HCT116 (cell line): Measurements from ENCODE around the gene TNRC6A.

Experiments
- EZH2phosphoT487 ChIP-seq: fragments of 200-600 bp; IDR thresholded peaks from 2 replicates; pipeline ENCODE4 v1.6.1; 2018; ENCODE audit warnings: antibody characterized with exemption, borderline replicate concordance
- POLR2A ChIP-seq: IDR thresholded peaks from 2 replicates; pipeline ENCODE4 v1.7.0; 2011; ENCODE audit warnings: borderline replicate concordance; ENCODE audit not compliant: insufficient read depth, insufficient read length; ENCODE audit errors: extremely low read depth
- POLR2AphosphoS5 ChIP-seq: IDR thresholded peaks from 2 replicates; pipeline ENCODE4 v1.6.1; 2011; ENCODE audit warnings: mild to moderate bottlenecking, low read depth, low read length, moderate library complexity
- RAD21 ChIP-seq: IDR thresholded peaks from 2 replicates; pipeline ENCODE4 v1.6.1; 2012; ENCODE audit warnings: low read depth, mild to moderate bottlenecking
- TF ChIP-seq, protein P1 (sequence below), 3 experiments: fragments of 200-600 bp in 1 of 3; sonication (generic) in 1 of 3; IDR thresholded peaks in 2 of 3; conservative IDR thresholded peaks in 1 of 3; 2 replicates each; pipeline ENCODE4 v1.5.1; 2012 to 2017; ENCODE audit warnings: low read depth in 2 of 3, low read length in 2 of 3, antibody characterized with exemption in 1 of 3, borderline replicate concordance in 1 of 3, control low read depth in 1 of 3, mild to moderate bottlenecking in 1 of 3, mixed read lengths in 1 of 3, mixed run types in 1 of 3, moderate library complexity in 1 of 3; ENCODE audit not compliant: insufficient read depth in 1 of 3
- TF ChIP-seq, protein P2 (sequence below): IDR thresholded peaks from 2 replicates; pipeline ENCODE4 v1.6.1; 2012
- TF ChIP-seq, protein P3 (sequence below): IDR thresholded peaks from 2 replicates; pipeline ENCODE4 v1.6.1; 2012; ENCODE audit warnings: low read depth

DNA sequence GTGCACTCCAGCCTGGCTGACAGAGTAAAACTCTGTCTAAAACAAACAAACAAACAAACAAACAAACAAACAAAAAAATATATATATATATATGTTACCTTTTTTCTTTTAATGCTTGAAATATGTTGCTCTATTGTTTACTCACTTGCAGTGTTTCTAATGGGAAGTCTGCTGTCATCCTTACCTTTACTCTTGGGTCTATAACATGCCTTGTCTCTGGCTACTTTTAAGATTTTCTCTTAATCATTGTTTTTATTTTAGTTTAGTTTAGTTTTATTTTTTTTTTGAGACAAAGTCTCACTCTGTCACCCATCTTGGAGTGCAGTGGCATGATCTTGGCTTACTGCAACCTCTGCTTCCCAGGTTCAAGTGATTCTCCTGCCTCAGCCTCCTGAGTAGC is 16.1 kb upstream of the TNRC6A start:
- TF ChIP-seq, protein P1, sequence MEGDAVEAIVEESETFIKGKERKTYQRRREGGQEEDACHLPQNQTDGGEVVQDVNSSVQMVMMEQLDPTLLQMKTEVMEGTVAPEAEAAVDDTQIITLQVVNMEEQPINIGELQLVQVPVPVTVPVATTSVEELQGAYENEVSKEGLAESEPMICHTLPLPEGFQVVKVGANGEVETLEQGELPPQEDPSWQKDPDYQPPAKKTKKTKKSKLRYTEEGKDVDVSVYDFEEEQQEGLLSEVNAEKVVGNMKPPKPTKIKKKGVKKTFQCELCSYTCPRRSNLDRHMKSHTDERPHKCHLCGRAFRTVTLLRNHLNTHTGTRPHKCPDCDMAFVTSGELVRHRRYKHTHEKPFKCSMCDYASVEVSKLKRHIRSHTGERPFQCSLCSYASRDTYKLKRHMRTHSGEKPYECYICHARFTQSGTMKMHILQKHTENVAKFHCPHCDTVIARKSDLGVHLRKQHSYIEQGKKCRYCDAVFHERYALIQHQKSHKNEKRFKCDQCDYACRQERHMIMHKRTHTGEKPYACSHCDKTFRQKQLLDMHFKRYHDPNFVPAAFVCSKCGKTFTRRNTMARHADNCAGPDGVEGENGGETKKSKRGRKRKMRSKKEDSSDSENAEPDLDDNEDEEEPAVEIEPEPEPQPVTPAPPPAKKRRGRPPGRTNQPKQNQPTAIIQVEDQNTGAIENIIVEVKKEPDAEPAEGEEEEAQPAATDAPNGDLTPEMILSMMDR (IDR thresholded peaks at IDR 0.05 in 2 of 3, conservative IDR thresholded peaks at IDR 0.05 in 1 of 3; ENCODE audit: borderline replicate concordance in 1 of 3, insufficient read depth in 1 of 3, low read depth in 2 of 3, low read length in 2 of 3) = no peak
- TF ChIP-seq POLR2AphosphoS5 (no peak), RAD21 (no peak), POLR2A (no peak), EZH2phosphoT487 (no peak)
- TF ChIP-seq, protein P2, sequence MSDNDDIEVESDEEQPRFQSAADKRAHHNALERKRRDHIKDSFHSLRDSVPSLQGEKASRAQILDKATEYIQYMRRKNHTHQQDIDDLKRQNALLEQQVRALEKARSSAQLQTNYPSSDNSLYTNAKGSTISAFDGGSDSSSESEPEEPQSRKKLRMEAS = no peak
- TF ChIP-seq, protein P3, sequence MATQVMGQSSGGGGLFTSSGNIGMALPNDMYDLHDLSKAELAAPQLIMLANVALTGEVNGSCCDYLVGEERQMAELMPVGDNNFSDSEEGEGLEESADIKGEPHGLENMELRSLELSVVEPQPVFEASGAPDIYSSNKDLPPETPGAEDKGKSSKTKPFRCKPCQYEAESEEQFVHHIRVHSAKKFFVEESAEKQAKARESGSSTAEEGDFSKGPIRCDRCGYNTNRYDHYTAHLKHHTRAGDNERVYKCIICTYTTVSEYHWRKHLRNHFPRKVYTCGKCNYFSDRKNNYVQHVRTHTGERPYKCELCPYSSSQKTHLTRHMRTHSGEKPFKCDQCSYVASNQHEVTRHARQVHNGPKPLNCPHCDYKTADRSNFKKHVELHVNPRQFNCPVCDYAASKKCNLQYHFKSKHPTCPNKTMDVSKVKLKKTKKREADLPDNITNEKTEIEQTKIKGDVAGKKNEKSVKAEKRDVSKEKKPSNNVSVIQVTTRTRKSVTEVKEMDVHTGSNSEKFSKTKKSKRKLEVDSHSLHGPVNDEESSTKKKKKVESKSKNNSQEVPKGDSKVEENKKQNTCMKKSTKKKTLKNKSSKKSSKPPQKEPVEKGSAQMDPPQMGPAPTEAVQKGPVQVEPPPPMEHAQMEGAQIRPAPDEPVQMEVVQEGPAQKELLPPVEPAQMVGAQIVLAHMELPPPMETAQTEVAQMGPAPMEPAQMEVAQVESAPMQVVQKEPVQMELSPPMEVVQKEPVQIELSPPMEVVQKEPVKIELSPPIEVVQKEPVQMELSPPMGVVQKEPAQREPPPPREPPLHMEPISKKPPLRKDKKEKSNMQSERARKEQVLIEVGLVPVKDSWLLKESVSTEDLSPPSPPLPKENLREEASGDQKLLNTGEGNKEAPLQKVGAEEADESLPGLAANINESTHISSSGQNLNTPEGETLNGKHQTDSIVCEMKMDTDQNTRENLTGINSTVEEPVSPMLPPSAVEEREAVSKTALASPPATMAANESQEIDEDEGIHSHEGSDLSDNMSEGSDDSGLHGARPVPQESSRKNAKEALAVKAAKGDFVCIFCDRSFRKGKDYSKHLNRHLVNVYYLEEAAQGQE = no peak
